Measurements from ENCODE around the gene COL21A1. TPM values are rescaled to one million over a fixed set of nuclear protein-coding genes. Genes with fewer than 3 reads are reported as not detected.

COL21A1 gene
- total RNA-seq, 1 donor from 2014 or later: 16.7 TPM

DNA sequence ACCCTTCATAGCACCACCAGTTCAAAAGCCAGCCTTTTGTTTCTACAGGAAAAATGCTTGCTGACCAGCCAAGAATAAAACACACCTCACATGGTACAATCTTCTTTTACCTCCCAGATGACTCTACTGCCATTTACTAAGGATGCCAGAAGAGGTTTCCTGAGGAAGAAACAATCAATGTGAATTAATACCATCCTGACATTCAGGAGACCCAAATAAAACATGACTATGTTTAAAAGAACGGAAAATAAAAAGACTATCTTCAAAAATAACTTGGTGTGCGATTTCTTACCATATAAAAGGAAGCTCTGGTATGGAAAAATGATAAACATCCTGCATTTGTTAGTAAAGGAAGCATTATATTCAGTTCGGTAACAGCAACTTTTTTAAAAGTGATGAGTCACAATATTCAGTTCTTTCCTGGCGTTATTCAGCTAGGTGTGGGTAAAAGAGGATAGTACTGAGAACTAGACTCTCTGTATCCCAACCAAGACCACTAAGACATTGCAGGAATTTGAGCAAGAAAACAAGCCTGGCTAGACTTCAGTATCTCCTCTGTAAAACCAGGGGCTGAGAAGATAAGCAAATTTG is 16.3 kb downstream of the COL21A1 start:
- no peaks in the 10 kb centered on the region for H3K9me3 ChIP-seq
- no peak overlapping the region for H3K4me3 ChIP-seq
- H3K4me1 ChIP-seq: peaks cover 63% of the 10 kb centered on the region
- intact Hi-C loops (cut with DNase I): no loop called here
- no peak for DNase-seq (ENCODE audit: extremely low spot score in 2 of 2)
- H3K27ac ChIP-seq: peak overlapping the region; percentile 14
- TF ChIP-seq POLR2A (IDR thresholded peaks at IDR 0.05): no peak
- TF ChIP-seq, protein P1, sequence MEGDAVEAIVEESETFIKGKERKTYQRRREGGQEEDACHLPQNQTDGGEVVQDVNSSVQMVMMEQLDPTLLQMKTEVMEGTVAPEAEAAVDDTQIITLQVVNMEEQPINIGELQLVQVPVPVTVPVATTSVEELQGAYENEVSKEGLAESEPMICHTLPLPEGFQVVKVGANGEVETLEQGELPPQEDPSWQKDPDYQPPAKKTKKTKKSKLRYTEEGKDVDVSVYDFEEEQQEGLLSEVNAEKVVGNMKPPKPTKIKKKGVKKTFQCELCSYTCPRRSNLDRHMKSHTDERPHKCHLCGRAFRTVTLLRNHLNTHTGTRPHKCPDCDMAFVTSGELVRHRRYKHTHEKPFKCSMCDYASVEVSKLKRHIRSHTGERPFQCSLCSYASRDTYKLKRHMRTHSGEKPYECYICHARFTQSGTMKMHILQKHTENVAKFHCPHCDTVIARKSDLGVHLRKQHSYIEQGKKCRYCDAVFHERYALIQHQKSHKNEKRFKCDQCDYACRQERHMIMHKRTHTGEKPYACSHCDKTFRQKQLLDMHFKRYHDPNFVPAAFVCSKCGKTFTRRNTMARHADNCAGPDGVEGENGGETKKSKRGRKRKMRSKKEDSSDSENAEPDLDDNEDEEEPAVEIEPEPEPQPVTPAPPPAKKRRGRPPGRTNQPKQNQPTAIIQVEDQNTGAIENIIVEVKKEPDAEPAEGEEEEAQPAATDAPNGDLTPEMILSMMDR (IDR thresholded peaks at IDR 0.05): no peak
- peak in 1 of 2 donors; percentile 69 for TF ChIP-seq POLR2AphosphoS5 (IDR thresholded peaks at IDR 0.05; ENCODE audit: insufficient read depth in 1 of 2, low read depth in 1 of 2)
- H3K27me3 ChIP-seq: no peaks in the 10 kb centered on the region
- H3K36me3 ChIP-seq: no peaks in the 10 kb centered on the region

DNA sequence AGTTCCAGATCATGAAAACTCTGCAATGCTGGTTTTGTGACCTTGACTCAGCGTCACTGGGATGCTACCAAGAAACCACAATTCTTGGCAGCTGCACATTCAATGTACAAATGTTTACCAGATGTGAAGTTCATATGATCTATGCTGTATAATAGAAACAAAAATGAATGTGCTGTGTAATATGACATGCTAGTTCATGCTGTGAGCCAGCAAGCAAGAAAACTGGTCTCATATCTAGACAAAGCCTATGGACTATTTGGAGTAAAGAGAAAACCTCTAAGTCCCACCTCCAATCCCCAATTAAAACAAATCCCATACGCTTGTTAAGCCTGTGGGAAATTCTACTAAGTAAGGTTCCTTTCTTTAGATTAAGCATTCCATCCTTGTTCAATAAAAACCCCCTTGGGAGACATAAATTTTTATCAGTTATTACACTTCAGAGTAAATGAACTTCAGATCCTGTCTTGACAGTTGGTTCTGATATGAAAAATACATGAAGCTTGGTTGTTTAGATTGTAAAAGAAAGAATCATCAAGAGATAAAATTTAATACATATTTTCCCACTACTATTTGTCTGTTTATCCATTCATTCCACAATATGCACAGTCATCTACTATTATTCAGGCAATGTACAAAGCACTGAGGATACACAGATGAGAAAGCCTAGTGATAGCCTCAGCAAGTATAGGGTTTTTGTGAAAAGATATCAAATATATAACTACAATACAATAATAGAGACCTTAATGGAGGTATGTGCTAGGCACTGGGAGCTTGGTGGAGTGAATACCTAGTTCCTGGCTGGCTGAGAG is 20.1 kb downstream of the COL21A1 start:
- intact Hi-C loops (cut with DNase I): no loop called here
- Histone ChIP-seq H3K27me3 (no peaks in the 10 kb centered on the region), H3K4me3 (no peak overlapping the region), H3K9me3 (no peaks in the 10 kb centered on the region), H3K27ac (peak overlapping the region; percentile 45), H3K36me3 (no peaks in the 10 kb centered on the region), H3K4me1 (peaks cover 65% of the 10 kb centered on the region)
- DNase-seq (ENCODE audit: extremely low spot score in 2 of 2): no peak
- TF ChIP-seq POLR2A (IDR thresholded peaks at IDR 0.05) (no peak), POLR2AphosphoS5 (IDR thresholded peaks at IDR 0.05; ENCODE audit: insufficient read depth in 1 of 2, low read depth in 1 of 2) (peak in 1 of 2 donors; percentile 49)

DNA sequence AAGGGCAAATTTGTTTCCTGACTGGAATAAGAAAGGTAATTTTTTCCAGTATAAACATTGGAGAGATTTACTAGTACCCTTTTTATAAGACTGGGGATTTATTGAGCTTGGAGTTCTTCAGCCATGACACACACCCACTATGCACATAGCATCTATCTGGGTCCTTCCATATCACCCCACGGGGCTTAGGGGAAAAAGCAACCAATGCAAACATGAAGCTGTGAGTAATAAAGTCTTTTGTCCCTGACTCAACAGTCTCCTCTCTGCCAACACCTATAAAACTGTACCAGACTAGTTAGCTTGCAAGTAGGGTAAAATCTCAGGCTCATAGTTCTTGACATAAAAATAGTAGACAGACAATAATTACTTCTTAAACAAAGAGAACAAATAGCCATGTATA is 23.4 kb downstream of the COL21A1 start:
- Histone ChIP-seq H3K9me3 (no peaks in the 10 kb centered on the region), H3K36me3 (no peaks in the 10 kb centered on the region), H3K4me3 (no peak overlapping the region), H3K4me1 (peaks cover 74% of the 10 kb centered on the region), H3K27me3 (no peaks in the 10 kb centered on the region), H3K27ac (peak overlapping the region; percentile 10)
- no peak for TF ChIP-seq POLR2A (IDR thresholded peaks at IDR 0.05)
- TF ChIP-seq, protein P1 (IDR thresholded peaks at IDR 0.05): no peak
- peak in 1 of 2 donors; percentile 60 for TF ChIP-seq POLR2AphosphoS5 (IDR thresholded peaks at IDR 0.05; ENCODE audit: insufficient read depth in 1 of 2, low read depth in 1 of 2)
- no peak for DNase-seq (ENCODE audit: extremely low spot score in 2 of 2)
- intact Hi-C loops (cut with DNase I): no loop called here

GRCh38 chr6:56222499-56222898 is 24.9 kb downstream of the COL21A1 start:
- Histone ChIP-seq H3K4me1 (peaks cover 69% of the 10 kb centered on the region), H3K36me3 (no peaks in the 10 kb centered on the region), H3K4me3 (no peak overlapping the region), H3K9me3 (no peaks in the 10 kb centered on the region), H3K27me3 (no peaks in the 10 kb centered on the region), H3K27ac (no peak overlapping the region)
- no peak for DNase-seq (ENCODE audit: extremely low spot score in 2 of 2)
- TF ChIP-seq, protein P1 (IDR thresholded peaks at IDR 0.05): no peak
- TF ChIP-seq POLR2AphosphoS5 (IDR thresholded peaks at IDR 0.05; ENCODE audit: insufficient read depth in 1 of 2, low read depth in 1 of 2): no peak
- intact Hi-C loops (cut with DNase I): no loop called here

DNA sequence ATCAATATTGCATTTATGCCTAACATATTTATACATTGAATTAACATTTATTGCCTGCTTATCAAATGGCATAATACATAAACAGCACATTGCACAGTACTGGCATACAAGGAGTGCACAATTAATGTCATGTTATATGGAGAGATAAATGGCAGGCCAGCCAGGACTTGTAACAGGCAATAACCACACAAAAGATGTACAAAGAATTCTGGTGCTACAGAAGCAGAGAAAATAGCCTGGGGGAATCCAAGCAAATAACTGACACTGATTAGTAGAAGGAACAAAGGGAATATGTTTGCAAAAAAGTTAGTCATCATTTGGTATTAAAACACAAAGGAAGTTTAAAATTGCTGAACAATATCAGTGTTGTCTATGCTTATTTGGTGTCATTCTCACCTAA is 27.3 kb downstream of the COL21A1 start:
- intact Hi-C loops (cut with DNase I): no loop called here
- TF ChIP-seq POLR2AphosphoS5 (IDR thresholded peaks at IDR 0.05; ENCODE audit: insufficient read depth in 1 of 2, low read depth in 1 of 2): peak in 1 of 2 donors; percentile 38
- TF ChIP-seq, protein P1 (IDR thresholded peaks at IDR 0.05): no peak
- no peak for TF ChIP-seq POLR2A (IDR thresholded peaks at IDR 0.05)
- no peak for DNase-seq (ENCODE audit: extremely low spot score in 2 of 2)
- no peaks in the 10 kb centered on the region for H3K36me3 ChIP-seq
- no peaks in the 10 kb centered on the region for H3K27me3 ChIP-seq
- H3K4me1 ChIP-seq: peaks cover 60% of the 10 kb centered on the region
- no peak overlapping the region for H3K27ac ChIP-seq
- no peak overlapping the region for H3K4me3 ChIP-seq
- no peaks in the 10 kb centered on the region for H3K9me3 ChIP-seq

All from vagina (tissue), 2 donors.